ENCODE data around the gene CADPS.
A peak's percentile ranks its signal among the peaks of the same experiment; 100 is the strongest.
"Not testable (repeated sequence)": the region's sequence is repeated elsewhere in the genome, so short reads cannot be mapped to it uniquely, and the experiment has no call there.

CADPS gene

GRCh38 chr3:62586356-62586755 is 288.9 kb downstream of the CADPS start:
- no peak for DNase-seq

- DNase-seq = no peak
Observed at GRCh38 chr3:62585861-62586260, 289.4 kb downstream of the CADPS start.

GRCh38 chr3:62584636-62585035 is 290.6 kb downstream of the CADPS start:
- no peak for DNase-seq

GRCh38 chr3:62582495-62583172 is 292.6 kb downstream of the CADPS start:
- no peak for DNase-seq

- DNase-seq = not testable (repeated sequence)
Observed at GRCh38 chr3:62580485-62580884, 294.7 kb downstream of the CADPS start.

- no peak for DNase-seq
Observed at GRCh38 chr3:62577153-62577552, 298.1 kb downstream of the CADPS start.

- DNase-seq = no peak
Observed at GRCh38 chr3:62574266-62574898, 300.8 kb downstream of the CADPS start.

- no peak for DNase-seq
Observed at GRCh38 chr3:62571916-62572315, 303.3 kb downstream of the CADPS start.

- no peak for DNase-seq
Observed at GRCh38 chr3:62570888-62571287, 304.3 kb downstream of the CADPS start.

GRCh38 chr3:62569609-62570008 is 305.6 kb downstream of the CADPS start:
- DNase-seq = no peak

- DNase-seq = no peak
Observed at GRCh38 chr3:62567097-62568021, 307.9 kb downstream of the CADPS start.

GRCh38 chr3:62566022-62566557 is 309.1 kb downstream of the CADPS start:
- no peak for DNase-seq

GRCh38 chr3:62562596-62562995 is 312.6 kb downstream of the CADPS start:
- no peak for DNase-seq

GRCh38 chr3:62562017-62562416 is 313.2 kb downstream of the CADPS start:
- no peak for DNase-seq

GRCh38 chr3:62559831-62560445 is 315.3 kb downstream of the CADPS start:
- peak in 1 of 2 experiments; percentile 17 for DNase-seq

- peak in 1 of 2 experiments; percentile 20 for DNase-seq
Observed at GRCh38 chr3:62558549-62559112, 316.6 kb downstream of the CADPS start.

- DNase-seq = no peak
Observed at GRCh38 chr3:62557983-62558382, 317.2 kb downstream of the CADPS start.

GRCh38 chr3:62557450-62557849 is 317.8 kb downstream of the CADPS start:
- DNase-seq = no peak

GRCh38 chr3:62556121-62556815 is 318.9 kb downstream of the CADPS start:
- no peak for DNase-seq

- no peak for DNase-seq
Observed at GRCh38 chr3:62554264-62554799, 320.9 kb downstream of the CADPS start.

GRCh38 chr3:62553811-62554210 is 321.4 kb downstream of the CADPS start:
- no peak for DNase-seq

- DNase-seq = no peak
Observed at GRCh38 chr3:62551556-62551955, 323.7 kb downstream of the CADPS start.

Data from SHP77 (cell line).